Stimulated activated naive CD8-positive, alpha-beta T cell treated with anti-CD3 and anti-CD28 coated beads, Interleukin-15, Interleukin-2, amounts not matched to agents 100 U/mL and 50 U/mL, for 24 hours (primary cell): Measurements from ENCODE around the gene TSKU.
A peak's percentile ranks its signal among the peaks of the same experiment; 100 is the strongest.

Experiments
- ATAC-seq: fragments of 150-1000 bp; cut with Tn5 transposase; one replicate; pipeline ENCODE4 v1.10.0; 2021
- DNase-seq: peaks from one replicate; pipeline ENCODE4 v3.0.0; 2021

Gene TSKU

GRCh38 chr11:76770642-76771445 is 12.3 kb upstream of the TSKU start:
- no peak for ATAC-seq

GRCh38 chr11:76771446-76772099 is 11.6 kb upstream of the TSKU start:
- ATAC-seq = no peak

More at GRCh38 chr11:76770642-76771445, 12.3 kb upstream of the TSKU start:
- DNase-seq = no peak

GRCh38 chr11:76772100-76772782 is 10.9 kb upstream of the TSKU start:
- no peak for ATAC-seq
- no peak for DNase-seq

More at GRCh38 chr11:76771446-76772099, 11.6 kb upstream of the TSKU start:
- DNase-seq = no peak

- DNase-seq (no peak), ATAC-seq (no peak)
Measured at GRCh38 chr11:76772783-76773106, 10.4 kb upstream of the TSKU start.

- ATAC-seq (no peak), DNase-seq (no peak)
Measured at GRCh38 chr11:76773921-76774361, 9.2 kb upstream of the TSKU start.

GRCh38 chr11:76776472-76776871 is 6.7 kb upstream of the TSKU start:
- ATAC-seq (no peak), DNase-seq (no peak)

- ATAC-seq = no peak
- no peak for DNase-seq
Measured at GRCh38 chr11:76777305-76777704, 5.9 kb upstream of the TSKU start.

GRCh38 chr11:76777876-76778275 is 5.3 kb upstream of the TSKU start:
- DNase-seq (no peak), ATAC-seq (no peak)

- ATAC-seq = no peak
- DNase-seq = no peak
Measured at GRCh38 chr11:76778874-76779273, 4.3 kb upstream of the TSKU start.

- ATAC-seq (no peak), DNase-seq (no peak)
Measured at GRCh38 chr11:76781046-76781801, 1.9 kb upstream of the TSKU start.

- no peak for ATAC-seq
- no peak for DNase-seq
Measured at GRCh38 chr11:76781807-76782530, 1.2 kb upstream of the TSKU start.

GRCh38 chr11:76782531-76783293 is 444 bp upstream of the TSKU start:
- DNase-seq (peak; percentile 76), ATAC-seq (peak; percentile 82)

GRCh38 chr11:76783896-76784813 is 999 bp downstream of the TSKU start:
- ATAC-seq = no peak
- DNase-seq = no peak

GRCh38 chr11:76785513-76785912 is 2.4 kb downstream of the TSKU start:
- DNase-seq (no peak), ATAC-seq (no peak)

GRCh38 chr11:76786016-76786415 is 2.9 kb downstream of the TSKU start:
- no peak for ATAC-seq
- DNase-seq = no peak

- ATAC-seq = no peak
- DNase-seq = no peak
Measured at GRCh38 chr11:76786441-76787014, 3.4 kb downstream of the TSKU start.

GRCh38 chr11:76787271-76787670 is 4.1 kb downstream of the TSKU start:
- DNase-seq = no peak
- no peak for ATAC-seq

GRCh38 chr11:76787911-76788596 is 4.9 kb downstream of the TSKU start:
- DNase-seq (no peak), ATAC-seq (no peak)
